Erythroblast (primary cell): Measurements from ENCODE around the gene HIF1A.
A peak's percentile ranks its signal among the peaks of the same experiment; 100 is the strongest.

Experiments used
- GATA1 ChIP-seq: IDR thresholded peaks from 2 replicates; pipeline ENCODE4 v1.6.1; 2011; ENCODE audit warnings: low read depth, mild to moderate bottlenecking, control low read depth, low read length, moderate library complexity
- POLR2A ChIP-seq: IDR thresholded peaks from 2 replicates; pipeline ENCODE4 v1.6.1; 2011; ENCODE audit warnings: mild to moderate bottlenecking, low read length

DNA sequence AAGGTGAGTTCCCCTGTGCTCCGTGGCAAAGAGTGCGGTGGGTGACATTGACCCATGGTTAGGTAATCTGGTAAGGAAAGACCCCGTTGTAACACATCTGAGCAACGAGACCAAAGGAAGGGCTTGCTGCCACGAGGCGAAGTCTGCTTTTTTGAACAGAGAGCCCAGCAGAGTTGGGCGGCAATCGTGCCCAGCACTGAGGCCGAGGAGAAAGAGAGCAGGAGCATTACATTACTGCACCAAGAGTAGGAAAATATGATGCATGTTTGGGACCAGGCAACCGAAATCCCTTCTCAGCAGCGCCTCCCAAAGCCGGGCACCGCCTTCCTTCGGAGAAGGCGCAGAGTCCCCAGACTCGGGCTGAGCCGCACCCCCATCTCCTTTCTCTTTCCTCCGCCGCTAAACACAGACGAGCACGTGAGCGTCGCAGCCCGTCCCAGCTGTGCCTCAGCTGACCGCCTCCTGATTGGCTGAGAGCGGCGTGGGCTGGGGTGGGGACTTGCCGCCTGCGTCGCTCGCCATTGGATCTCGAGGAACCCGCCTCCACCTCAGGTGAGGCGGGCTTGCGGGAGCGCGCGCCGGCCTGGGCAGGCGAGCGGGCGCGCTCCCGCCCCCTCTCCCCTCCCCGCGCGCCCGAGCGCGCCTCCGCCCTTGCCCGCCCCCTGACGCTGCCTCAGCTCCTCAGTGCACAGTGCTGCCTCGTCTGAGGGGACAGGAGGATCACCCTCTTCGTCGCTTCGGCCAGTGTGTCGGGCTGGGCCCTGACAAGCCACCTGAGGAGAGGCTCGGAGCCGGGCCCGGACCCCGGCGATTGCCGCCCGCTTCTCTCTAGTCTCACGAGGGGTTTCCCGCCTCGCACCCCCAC is at the start of gene HIF1A:
- TF ChIP-seq POLR2A (peak; percentile 89), GATA1 (no peak)
